Stomach (tissue), 9 donors: Measurements from ENCODE around the gene TBX15. TPM values are rescaled to one million over a fixed set of nuclear protein-coding genes. Genes with fewer than 3 reads are reported as not detected.
"Not testable (repeated sequence)": the region's sequence is repeated elsewhere in the genome, so short reads cannot be mapped to it uniquely, and the experiment has no call there.

Experiments
- DNase-seq, 2 donors: peaks; one replicate each; pipeline versions ENCODE4 v3.0.0 to v3.0.0-alpha.2; 2013 to 2019
- H3K27ac ChIP-seq, 5 donors: fragments of 200-600 bp in 4 of 5; sonication (generic) in 4 of 5; one replicate each; pipeline ENCODE4 v1.5.1; 2013 to 2019; ENCODE audit warnings: mild to moderate bottlenecking in 1 of 5, moderate library complexity in 1 of 5
- H3K27me3 ChIP-seq, 3 donors: fragments of 200-600 bp; sonication (generic); one replicate each; pipeline ENCODE4 v1.5.1; 2017 to 2019; ENCODE audit warnings: mixed run types in 1 of 3
- H3K36me3 ChIP-seq, 4 donors: fragments of 200-600 bp; sonication (generic); 1 replicate in 3 of 4; 2 replicates in 1 of 4; pipeline ENCODE4 v1.5.1; 2016 to 2019
- H3K4me1 ChIP-seq, 4 donors: fragments of 200-600 bp; sonication (generic); one replicate each; pipeline ENCODE4 v1.5.1; 2016 to 2019
- H3K4me3 ChIP-seq, 4 donors: fragments of 200-600 bp; sonication (generic) in 3 of 4; one replicate each; pipeline ENCODE4 v1.5.1; 2016 to 2019; ENCODE audit warnings: mild to moderate bottlenecking in 1 of 4
- H3K9me3 ChIP-seq, 4 donors: fragments of 200-600 bp; sonication (generic); one replicate each; pipeline ENCODE4 v1.5.1; 2016 to 2019
- EP300 ChIP-seq: sonication (generic); formaldehyde crosslinking; IDR thresholded peaks from one replicate; pipeline ENCODE4 v1.6.1; 2017; ENCODE audit warnings: antibody characterized with exemption
- POLR2A ChIP-seq, 4 donors: fragments of 450-650 bp; IDR thresholded peaks; one replicate each; pipeline ENCODE4 v1.6.1; 2016; ENCODE audit warnings: antibody characterized with exemption in 4 of 4, control low read depth in 2 of 4, mild to moderate bottlenecking in 1 of 4, moderate library complexity in 1 of 4
- POLR2AphosphoS5 ChIP-seq, 3 donors: sonication (generic); formaldehyde crosslinking; IDR thresholded peaks; one replicate each; pipeline ENCODE4 v1.6.1; 2016; ENCODE audit warnings: antibody characterized with exemption in 3 of 3
- WGBS, 5 donors: extraction: QIAGEN DNeasy Blood & Tissue Kit in 3 of 5; methylation state at CpG; one replicate each; pipeline versions ENCODE4 v1.1.5 to v1.1.7; 2013 to 2018; 5-methylcytosine and 5-hydroxymethylcytosine counted together
- intact Hi-C: fragments of 100-400 bp; cut with DNase I; formaldehyde crosslinking; loops from one replicate; pipeline ENCODE4 v1.15.1; 2023; ENCODE audit warnings: low total_unique reads
- polyA plus RNA-seq, 3 donors: library from polyadenylated mRNA; stranded (reverse); fragments of 200-250 nt; gene quantifications; one replicate each; pipeline ENCODE4 v1.2.3, GENCODE V29; 2013
- total RNA-seq, 5 donors: library from RNA; depleted of rRNA; stranded (reverse); fragments of >200 nt; gene quantifications; one replicate each; pipeline versions ENCODE4 v1.1.0 to v1.2.3, GENCODE V29; 2014 to 2016
- TF ChIP-seq, protein P1 (sequence below), 7 experiments: fragments of 450-650 bp in 4 of 7; fragments of 200-600 bp in 3 of 7; sonication (generic) in 3 of 7; IDR thresholded peaks; one replicate each; pipeline ENCODE4 v1.5.1; 2016 to 2019; ENCODE audit warnings: antibody characterized with exemption in 7 of 7, control low read depth in 2 of 7, mild to moderate bottlenecking in 1 of 7
- donor health status: healthy with polysubstance abuse.
- donor health status: Bipolar disorder and iron deficiency.
- donor health status: healthy.

The TBX15 gene
- total and polyA plus RNA-seq, 8 donors, result 0.05 to 0.37 TPM; not detected in 6

DNA sequence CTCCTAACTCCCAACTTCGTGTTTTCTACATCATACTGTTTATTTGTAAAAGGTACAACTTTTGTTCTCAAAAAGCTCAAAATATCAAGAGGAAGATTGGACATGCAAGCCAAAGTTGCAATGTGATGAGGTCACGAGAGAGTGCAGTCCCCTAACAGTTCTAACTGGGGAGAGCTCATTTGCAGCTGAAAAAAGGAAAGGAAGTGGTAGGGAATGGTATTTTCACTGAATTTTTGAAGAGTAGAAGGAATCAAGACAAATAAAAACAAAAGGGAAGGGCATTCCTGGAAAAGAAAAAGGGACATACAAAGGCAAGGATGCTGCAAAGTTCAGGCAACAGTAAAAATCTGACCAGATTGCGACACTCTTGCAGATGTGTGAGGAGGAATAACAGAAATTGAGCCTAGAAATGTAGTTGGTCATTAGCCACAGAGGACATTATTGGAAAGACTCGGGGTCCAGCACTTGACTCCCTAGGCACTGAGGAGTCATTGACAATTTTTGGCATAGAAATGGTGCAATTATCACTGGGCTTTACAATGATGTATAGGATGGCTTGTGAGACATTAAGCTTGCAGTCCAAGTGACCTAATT, 67.9 kb downstream of the TBX15 start:
- no peak overlapping the region for H3K27ac ChIP-seq
- H3K9me3 ChIP-seq, result no peaks in the 10 kb centered on the region
- WGBS, 5 donors, result 58 to 73% (median 67%) methylated on average over 4 of the region's 4 CpGs
- DNase-seq, result no peak
- H3K27me3 ChIP-seq, result no peaks in the 10 kb centered on the region
- H3K4me3 ChIP-seq, result no peak overlapping the region
- no peaks in the 10 kb centered on the region for H3K36me3 ChIP-seq
- TF ChIP-seq POLR2AphosphoS5 (IDR thresholded peaks at IDR 0.05) (no peak), POLR2A (IDR thresholded peaks at IDR 0.05) (no peak), EP300 (no peak)
- TF ChIP-seq, protein P1, sequence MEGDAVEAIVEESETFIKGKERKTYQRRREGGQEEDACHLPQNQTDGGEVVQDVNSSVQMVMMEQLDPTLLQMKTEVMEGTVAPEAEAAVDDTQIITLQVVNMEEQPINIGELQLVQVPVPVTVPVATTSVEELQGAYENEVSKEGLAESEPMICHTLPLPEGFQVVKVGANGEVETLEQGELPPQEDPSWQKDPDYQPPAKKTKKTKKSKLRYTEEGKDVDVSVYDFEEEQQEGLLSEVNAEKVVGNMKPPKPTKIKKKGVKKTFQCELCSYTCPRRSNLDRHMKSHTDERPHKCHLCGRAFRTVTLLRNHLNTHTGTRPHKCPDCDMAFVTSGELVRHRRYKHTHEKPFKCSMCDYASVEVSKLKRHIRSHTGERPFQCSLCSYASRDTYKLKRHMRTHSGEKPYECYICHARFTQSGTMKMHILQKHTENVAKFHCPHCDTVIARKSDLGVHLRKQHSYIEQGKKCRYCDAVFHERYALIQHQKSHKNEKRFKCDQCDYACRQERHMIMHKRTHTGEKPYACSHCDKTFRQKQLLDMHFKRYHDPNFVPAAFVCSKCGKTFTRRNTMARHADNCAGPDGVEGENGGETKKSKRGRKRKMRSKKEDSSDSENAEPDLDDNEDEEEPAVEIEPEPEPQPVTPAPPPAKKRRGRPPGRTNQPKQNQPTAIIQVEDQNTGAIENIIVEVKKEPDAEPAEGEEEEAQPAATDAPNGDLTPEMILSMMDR (IDR thresholded peaks at IDR 0.05), result no peak
- no peaks in the 10 kb centered on the region for H3K4me1 ChIP-seq
- intact Hi-C loops, result no loop called here

DNA sequence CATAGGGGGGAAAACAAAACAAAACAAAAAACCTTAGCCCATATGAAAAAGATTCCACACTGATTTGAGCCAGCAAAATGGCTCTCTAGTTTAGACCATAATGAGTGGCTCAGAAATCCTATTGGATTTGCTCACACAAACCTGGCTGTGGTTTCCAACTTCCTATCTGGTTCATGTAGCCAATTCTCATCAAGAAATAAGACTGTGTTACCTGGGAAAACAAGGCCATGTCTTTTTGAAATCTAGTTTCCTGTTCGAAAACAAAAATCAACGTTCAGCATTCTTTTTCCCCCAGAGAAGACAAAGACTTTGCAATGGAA, 69.2 kb downstream of the TBX15 start:
- H3K27me3 ChIP-seq, result no peaks in the 10 kb centered on the region
- TF ChIP-seq, protein P1 (IDR thresholded peaks at IDR 0.05), result no peak
- TF ChIP-seq EP300 (no peak), POLR2AphosphoS5 (IDR thresholded peaks at IDR 0.05) (no peak)
- no peaks in the 10 kb centered on the region for H3K4me1 ChIP-seq
- intact Hi-C loops, result no loop called here
- 65 to 84% (median 77%) methylated on average over 2 of the region's 2 CpGs for WGBS, 5 donors
- no peak for DNase-seq
- H3K4me3 ChIP-seq, result no peak overlapping the region
- H3K9me3 ChIP-seq, result no peaks in the 10 kb centered on the region
- no peak overlapping the region for H3K27ac ChIP-seq
- no peaks in the 10 kb centered on the region for H3K36me3 ChIP-seq

DNA sequence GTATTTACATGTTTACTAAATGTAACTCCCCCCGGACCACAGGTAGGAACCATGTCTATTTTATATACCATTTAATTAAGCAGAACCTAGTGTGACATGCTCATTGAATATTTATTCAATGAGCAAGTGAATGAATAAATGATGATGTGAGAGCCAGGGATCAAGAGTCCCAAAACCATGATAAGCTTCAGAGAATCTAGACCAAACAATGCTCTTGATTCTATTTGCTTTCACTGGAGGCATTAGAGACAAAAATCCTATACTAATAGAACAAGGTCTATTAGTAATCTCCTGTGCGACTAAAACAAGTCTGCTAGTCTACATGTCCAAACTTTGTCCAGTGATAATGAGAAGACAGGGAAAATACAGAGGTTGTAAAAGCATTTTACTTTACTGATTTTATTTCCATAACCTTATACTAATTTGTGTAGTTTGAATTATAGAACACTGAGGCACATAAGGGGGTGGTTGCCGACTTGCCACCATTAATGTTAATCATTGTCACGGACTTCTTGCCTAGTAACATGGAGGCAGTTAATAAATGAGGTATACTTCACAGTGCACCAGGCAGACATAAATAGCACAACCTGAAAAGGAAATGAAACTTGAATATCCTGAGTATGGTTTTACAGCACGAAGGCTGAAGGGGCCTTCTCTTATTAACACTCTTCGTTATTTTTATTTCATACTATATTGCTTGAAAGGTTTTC, 69.8 kb downstream of the TBX15 start:
- no peaks in the 10 kb centered on the region for H3K27me3 ChIP-seq
- 77 to 85% (median 80%) methylated on average over 6 of the region's 6 CpGs for WGBS, 5 donors
- intact Hi-C loops, result no loop called here
- no peaks in the 10 kb centered on the region for H3K36me3 ChIP-seq
- TF ChIP-seq EP300, result no peak
- TF ChIP-seq, protein P1 (IDR thresholded peaks at IDR 0.05), result no peak
- TF ChIP-seq POLR2A (IDR thresholded peaks at IDR 0.05), result no peak
- TF ChIP-seq POLR2AphosphoS5 (IDR thresholded peaks at IDR 0.05), result no peak
- no peak overlapping the region for H3K27ac ChIP-seq
- H3K4me3 ChIP-seq, result no peak overlapping the region
- no peaks in the 10 kb centered on the region for H3K4me1 ChIP-seq
- no peak for DNase-seq
- H3K9me3 ChIP-seq, result no peaks in the 10 kb centered on the region

DNA sequence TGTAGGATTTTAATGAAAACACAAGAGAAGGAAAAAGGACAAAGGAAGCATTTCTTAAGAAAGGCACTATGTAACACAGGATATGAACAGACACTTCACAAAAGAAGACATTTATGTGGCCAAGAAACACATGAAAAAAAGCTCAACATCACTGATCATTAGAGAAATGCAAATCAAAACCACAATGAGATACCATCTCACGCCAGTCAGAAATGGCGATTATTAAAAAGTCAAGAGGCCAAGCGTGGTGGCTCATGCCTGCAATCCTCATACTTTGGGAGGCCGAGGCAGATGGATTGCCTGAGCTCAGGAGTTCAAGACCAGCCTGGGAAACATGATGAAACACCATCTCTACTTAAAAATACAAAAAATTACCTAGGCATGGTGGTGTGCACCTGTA, 71.8 kb downstream of the TBX15 start:
- H3K36me3 ChIP-seq, H3K4me3 ChIP-seq, intact Hi-C loops, DNase-seq, H3K9me3 ChIP-seq, H3K4me1 ChIP-seq, H3K27me3 ChIP-seq, H3K27ac ChIP-seq: not testable (repeated sequence)
- 79 to 86% (median 84%) methylated on average over 4 of the region's 4 CpGs for WGBS, 5 donors
